Left lung (tissue), 10 donors: ENCODE results near the gene LUM. TPM values are rescaled to one million over a fixed set of nuclear protein-coding genes. Genes with fewer than 3 reads are reported as not detected.
A peak's percentile ranks its signal among the peaks of the same experiment; 100 is the strongest.

Source experiments
- ATAC-seq: fragments of 200-7000 bp; cut with Tn5 transposase; one replicate; pipeline ENCODE4 v1.9.1; 2020; ENCODE audit warnings: moderate library complexity
- DNase-seq, 4 donors: peaks; one replicate each; pipeline ENCODE4 v3.0.0-alpha.2; 2013 to 2020
- H3K27ac ChIP-seq, 2 donors: fragments of 200-600 bp; sonication (generic) in 1 of 2; one replicate each; pipeline versions ENCODE4 v1.5.0 to v1.8.0; 2020 to 2021
- H3K27me3 ChIP-seq, 2 donors: fragments of 200-600 bp; sonication (generic) in 1 of 2; one replicate each; pipeline versions ENCODE4 v1.5.0 to v1.8.0; 2020 to 2021
- H3K36me3 ChIP-seq, 2 donors: fragments of 200-600 bp; sonication (generic) in 1 of 2; one replicate each; pipeline versions ENCODE4 v1.5.0 to v1.8.0; 2020 to 2021
- H3K4me1 ChIP-seq, 2 donors: fragments of 200-600 bp; one replicate each; pipeline ENCODE4 v1.8.0; 2021
- H3K4me3 ChIP-seq, 2 donors: fragments of 200-600 bp; sonication (generic) in 1 of 2; one replicate each; pipeline versions ENCODE4 v1.5.0 to v1.8.0; 2020 to 2021; ENCODE audit warnings: mild to moderate bottlenecking in 1 of 2
- H3K9me3 ChIP-seq, 2 donors: fragments of 200-600 bp; sonication (generic) in 1 of 2; one replicate each; pipeline versions ENCODE4 v1.5.0 to v1.8.0; 2020 to 2021
- CTCF ChIP-seq, 2 donors: fragments of 200-600 bp; sonication (generic) in 1 of 2; IDR thresholded peaks; one replicate each; pipeline versions ENCODE4 v1.5.0 to v1.8.0; 2021; ENCODE audit warnings: antibody characterized with exemption in 2 of 2
- intact Hi-C, 2 donors: fragments of 100-400 bp; cut with DNase I; formaldehyde crosslinking; loops; one replicate each; pipeline versions ENCODE4 v1.11.2 to v1.14.2; 2022
- polyA plus RNA-seq, 6 donors: library from polyadenylated mRNA; unstranded; fragments of 120-200 nt; gene quantifications; one replicate each; pipeline ENCODE4 v1.2.1, GENCODE V29; 2013; ENCODE audit not compliant: insufficient read length in 6 of 6
- total RNA-seq, 2 donors: library from RNA; stranded (reverse); fragmentation: NEBNext Ultra II Directional; extraction: Animal tissue kit (Norgen Biotek cat#: 25700); gene quantifications; one replicate each; pipeline ENCODE4 v1.2.1, GENCODE V29; 2021
- donor health status: DM: no; HTN: yes; CAD: no.
- donor health status: DM: no; HTN: no; CAD: no.

Gene LUM
- total and polyA plus RNA-seq, 8 donors, result 605 to 1,088 (median 884) TPM

DNA sequence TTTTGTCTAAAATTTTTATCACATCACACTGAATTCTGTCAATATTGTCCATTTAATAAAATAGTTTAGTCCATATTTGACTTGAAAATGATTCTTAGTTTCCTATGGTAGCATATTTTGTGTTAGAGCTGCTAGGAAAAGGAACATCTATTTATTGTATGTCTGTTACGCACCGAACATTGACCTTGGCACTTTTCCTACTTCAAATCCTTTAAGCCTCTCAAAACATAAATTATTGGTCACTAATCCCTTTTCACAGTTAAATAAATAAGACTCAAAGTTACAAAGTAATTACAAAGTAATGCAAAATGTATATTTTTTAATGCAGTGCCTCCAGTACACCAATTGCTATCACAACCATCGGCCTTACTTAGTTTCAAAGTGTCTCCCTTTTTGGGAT is 42.8 kb upstream of the LUM start:
- Histone ChIP-seq H3K4me3 (no peak overlapping the region), H3K27me3 (no peaks in the 10 kb centered on the region), H3K36me3 (peaks cover 0 to 6% of the 10 kb centered on the region in 2 donors), H3K9me3 (no peaks in the 10 kb centered on the region), H3K4me1 (no peaks in the 10 kb centered on the region), H3K27ac (no peak overlapping the region)
- TF ChIP-seq CTCF (IDR thresholded peaks at IDR 0.05), result no peak
- ATAC-seq (no peak), DNase-seq (no peak)
- intact Hi-C loops, result no loop called here

DNA sequence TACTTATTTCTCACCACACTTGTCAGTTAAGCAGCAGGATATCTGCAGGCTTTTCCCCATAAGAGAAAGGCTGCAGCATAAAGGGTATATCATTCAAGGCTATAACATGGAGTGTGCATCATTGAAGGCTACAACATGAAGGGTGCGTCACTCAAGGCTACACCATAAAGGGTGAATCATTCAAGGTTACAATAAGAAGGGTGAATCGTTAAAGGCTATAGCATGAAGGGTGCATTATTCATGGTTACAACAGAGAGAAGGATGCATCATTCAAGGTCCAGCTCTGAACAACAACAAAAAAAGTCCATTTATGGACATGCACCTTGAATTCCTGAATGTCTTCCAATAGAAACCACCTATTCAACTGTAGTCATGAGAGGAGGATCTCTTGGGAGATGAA is 32.8 kb upstream of the LUM start:
- no peak for TF ChIP-seq CTCF (IDR thresholded peaks at IDR 0.05)
- Histone ChIP-seq H3K27me3 (no peaks in the 10 kb centered on the region), H3K36me3 (no peaks in the 10 kb centered on the region), H3K4me1 (no peaks in the 10 kb centered on the region), H3K4me3 (no peak overlapping the region), H3K9me3 (no peaks in the 10 kb centered on the region), H3K27ac (no peak overlapping the region)
- ATAC-seq (no peak), DNase-seq (no peak)
- intact Hi-C loops, result no loop called here

- intact Hi-C loops, result no loop called here
Measured at GRCh38 chr12:91143206-91143605, 31.9 kb upstream of the LUM start.

GRCh38 chr12:91142221-91142631 is 30.9 kb upstream of the LUM start:
- peak in 2 of 4 donors; percentile 70 to 83 for DNase-seq
- Histone ChIP-seq H3K4me3 (no peak overlapping the region), H3K27ac (peak overlapping the region in 1 of 2 donors; percentile 74), H3K36me3 (no peaks in the 10 kb centered on the region), H3K4me1 (no peaks in the 10 kb centered on the region), H3K9me3 (no peaks in the 10 kb centered on the region), H3K27me3 (no peaks in the 10 kb centered on the region)
- intact Hi-C loops, result no loop called here
- ATAC-seq, result peak; percentile 71
- TF ChIP-seq CTCF (IDR thresholded peaks at IDR 0.05), result no peak

More at GRCh38 chr12:91143206-91143605, 31.9 kb upstream of the LUM start:
- Histone ChIP-seq H3K9me3 (no peaks in the 10 kb centered on the region), H3K27ac (peak overlapping the region in 1 of 2 donors; percentile 68), H3K36me3 (no peaks in the 10 kb centered on the region), H3K27me3 (no peaks in the 10 kb centered on the region), H3K4me3 (no peak overlapping the region), H3K4me1 (no peaks in the 10 kb centered on the region)
- TF ChIP-seq CTCF (IDR thresholded peaks at IDR 0.05), result no peak
- ATAC-seq (no peak), DNase-seq (no peak)

- Histone ChIP-seq H3K4me1 (no peaks in the 10 kb centered on the region), H3K27ac (peak overlapping the region; percentile 11 to 74), H3K36me3 (no peaks in the 10 kb centered on the region), H3K4me3 (no peak overlapping the region), H3K9me3 (no peaks in the 10 kb centered on the region), H3K27me3 (no peaks in the 10 kb centered on the region)
- no peak for TF ChIP-seq CTCF (IDR thresholded peaks at IDR 0.05)
- ATAC-seq (peak; percentile 68), DNase-seq (peak in 2 of 4 donors; percentile 88 to 90)
- intact Hi-C loops, result no loop called here
Measured at GRCh38 chr12:91140026-91140931, 29.0 kb upstream of the LUM start.
